GM12878 (cell line): ENCODE measurements around the gene EPS8L1. TPM values are rescaled to one million over a fixed set of nuclear protein-coding genes. Genes with fewer than 3 reads are reported as not detected.

Experiments used
- CBX3 ChIP-seq: fragments of 200-600 bp; sonication (generic); IDR thresholded peaks from 2 replicates; pipeline ENCODE4 v1.6.1; 2016; ENCODE audit warnings: low read depth, borderline replicate concordance
- CBX5 ChIP-seq: sonication (generic); IDR thresholded peaks from 2 replicates; pipeline ENCODE4 v1.6.1; 2016; ENCODE audit warnings: low read depth, moderate library complexity, mild to moderate bottlenecking, inconsistent platforms
- EP300 ChIP-seq, 2 experiments: fragments of 150-350 bp in 1 of 2; IDR thresholded peaks; 2 replicates each; pipeline ENCODE4 v1.6.1; 2011 to 2012; ENCODE audit warnings: low read depth in 2 of 2, low read length in 2 of 2, borderline replicate concordance in 1 of 2, improper control_type of control experiment in 1 of 2, inconsistent platforms in 1 of 2; ENCODE audit not compliant: control insufficient read depth in 1 of 2
- EZH2 ChIP-seq: IDR thresholded peaks from 2 replicates; pipeline ENCODE4 v1.6.1; 2012; ENCODE audit warnings: low read depth, mild to moderate bottlenecking, control low read depth, inconsistent platforms, low read length, borderline replicate concordance; ENCODE audit not compliant: control insufficient read depth
- JUNB ChIP-seq: IDR thresholded peaks from 2 replicates; pipeline ENCODE4 v1.6.1; 2016; ENCODE audit warnings: antibody characterized with exemption, mild to moderate bottlenecking
- MEF2B ChIP-seq: fragments of 450-650 bp; IDR thresholded peaks from 2 replicates; pipeline ENCODE4 v1.6.1; 2018; ENCODE audit warnings: mild to moderate bottlenecking, moderate library complexity; ENCODE audit not compliant: partially characterized antibody, poor library complexity, severe bottlenecking
- NFIC ChIP-seq: IDR thresholded peaks from 2 replicates; pipeline ENCODE4 v1.6.1; 2012; ENCODE audit warnings: low read depth, mild to moderate bottlenecking, inconsistent platforms, low read length, moderate library complexity
- POLR2A ChIP-seq: IDR thresholded peaks from 2 replicates; pipeline ENCODE4 v1.6.1; 2011; ENCODE audit warnings: low read depth, mild to moderate bottlenecking, low read length
- POLR2AphosphoS5 ChIP-seq: IDR thresholded peaks from 2 replicates; pipeline ENCODE4 v1.6.1; 2011; ENCODE audit warnings: mild to moderate bottlenecking, low read length, inconsistent platforms
- RCOR1 ChIP-seq: conservative IDR thresholded peaks from 2 replicates; pipeline ENCODE4 v1.6.1; 2012; ENCODE audit warnings: low read depth, low read length, improper control_type of control experiment
- RFX5 ChIP-seq: IDR thresholded peaks from 2 replicates; pipeline ENCODE4 v1.6.1; 2011; ENCODE audit warnings: low read depth, low read length, improper control_type of control experiment
- SMARCA5 ChIP-seq: fragments of 450-650 bp; IDR thresholded peaks from 2 replicates; pipeline ENCODE4 v1.6.1; 2017; ENCODE audit warnings: mild to moderate bottlenecking
- SP1 ChIP-seq: IDR thresholded peaks from one replicate; pipeline ENCODE4 v1.6.1; 2011; ENCODE audit warnings: low read depth, low read length
- SPI1 ChIP-seq: IDR thresholded peaks from 2 replicates; pipeline ENCODE4 v1.6.1; 2011; ENCODE audit warnings: low read depth, mild to moderate bottlenecking, low read length, moderate library complexity, borderline replicate concordance; ENCODE audit not compliant: insufficient read depth
- SRF ChIP-seq, 2 experiments: IDR thresholded peaks; 2 replicates each; pipeline ENCODE4 v1.6.1; 2011; ENCODE audit warnings: low read depth in 2 of 2, low read length in 2 of 2, mild to moderate bottlenecking in 1 of 2, moderate library complexity in 1 of 2
- TARDBP ChIP-seq: IDR thresholded peaks from 2 replicates; pipeline ENCODE4 v1.6.1; 2016; ENCODE audit warnings: borderline replicate concordance
- WRNIP1 ChIP-seq: IDR thresholded peaks from 2 replicates; pipeline ENCODE4 v1.6.1; 2011; ENCODE audit warnings: low read depth, low read length, improper control_type of control experiment, borderline replicate concordance
- ZNF274 ChIP-seq: IDR thresholded peaks from one replicate; pipeline ENCODE4 v1.8.0; 2011; ENCODE audit not compliant: insufficient read length, insufficient read depth
- polyA plus RNA-seq, 11 experiments: library from polyadenylated mRNA; depleted of rRNA in 4 of 11; unstranded in 6 of 11; stranded (reverse) in 5 of 11; fragments of >200 nt; fragmentation: Nextera tagmentation in 4 of 11; fragmentation: Illumina TruSeq in 1 of 11; extraction: Ambion mirVana in 4 of 11; extraction: Trizol in 1 of 11; gene quantifications; 1 replicate in 1 of 11; 2 replicates in 10 of 11; pipeline versions ENCODE4 v1.2.1 to v1.2.3, GENCODE V29; 2011 to 2016; ENCODE audit warnings: inconsistent platforms in 2 of 11, missing spikeins in 2 of 11, low read depth in 1 of 11
- total RNA-seq, 4 experiments: library from RNA; depleted of rRNA in 3 of 4; stranded (reverse); fragments of >200 nt in 3 of 4; fragmentation: Illumina TruSeq in 1 of 4; extraction: Trizol in 1 of 4; gene quantifications; 2 replicates each; pipeline versions ENCODE4 v1.2.1 to v1.2.3, GENCODE V29; 2013 to 2021
- TF ChIP-seq, protein P1 (sequence below): IDR thresholded peaks from 2 replicates; pipeline ENCODE4 v1.6.1; 2011; ENCODE audit warnings: borderline replicate concordance, low read depth, mild to moderate bottlenecking, moderate library complexity, mixed read lengths, low read length; ENCODE audit not compliant: insufficient read depth; ENCODE audit errors: extremely low read length

The EPS8L1 gene
- total and polyA plus RNA-seq, 10 of the 15 experiments (the other 5 are each of a cell fraction or from before 2014, with no cell fraction given): 0.68 to 2.2 (median 0.96) TPM; not detected in 2

DNA sequence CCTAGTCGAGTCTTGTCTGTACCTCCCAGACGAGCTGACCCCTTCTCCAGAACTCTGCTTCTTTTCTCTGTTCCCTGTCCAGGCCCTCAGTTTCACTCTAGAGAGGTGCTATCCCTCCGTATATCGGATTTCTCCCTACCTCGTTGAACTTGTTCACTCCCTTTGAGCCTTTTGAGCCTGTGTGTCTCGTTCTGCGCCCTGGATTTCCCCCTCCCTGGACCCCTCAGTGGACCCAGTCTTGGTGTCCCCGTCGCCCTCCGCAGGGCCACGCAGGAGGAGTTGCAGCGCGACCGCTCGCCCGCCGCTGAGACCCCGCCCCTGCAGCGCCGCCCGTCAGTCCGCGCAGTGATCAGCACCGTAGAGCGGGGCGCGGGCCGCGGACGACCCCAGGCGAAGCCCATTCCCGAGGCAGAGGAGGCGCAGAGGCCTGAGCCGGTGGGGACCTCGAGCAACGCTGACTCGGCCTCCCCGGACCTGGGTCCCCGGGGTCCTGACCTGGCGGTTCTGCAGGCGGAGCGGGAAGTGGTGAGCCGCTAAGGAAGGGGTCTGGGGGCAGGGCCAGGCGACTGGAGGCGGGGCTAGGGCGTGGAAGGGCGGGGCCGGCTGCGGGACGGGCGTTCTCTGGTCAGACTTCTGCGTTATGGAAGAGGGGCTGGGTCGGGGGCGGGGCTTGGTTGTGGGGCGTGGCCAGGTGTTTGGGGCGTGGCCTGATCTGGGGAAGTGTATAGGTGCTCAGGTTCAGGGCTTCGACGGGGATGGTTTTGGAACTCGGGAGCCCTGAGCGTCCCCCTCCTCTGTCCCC lies 5.5 kb downstream of the EPS8L1 start (continued):
- TF ChIP-seq EZH2: no peak
- no peak for TF ChIP-seq CBX3
- no peak for TF ChIP-seq CBX5
- TF ChIP-seq SMARCA5: peak; percentile 37; the same call in 1 of the 2 replicates
- peak; percentile 34; the same call in 1 of the 2 replicates for TF ChIP-seq POLR2A
- 0 out of 2 replicates have a peak, but pooled peaks have one; percentile 12 for TF ChIP-seq SPI1
- TF ChIP-seq NFIC: no peak
- TF ChIP-seq MEF2B: peak; percentile 31
- no peak for TF ChIP-seq WRNIP1
- no peak for TF ChIP-seq ZNF274
- TF ChIP-seq, protein P1, sequence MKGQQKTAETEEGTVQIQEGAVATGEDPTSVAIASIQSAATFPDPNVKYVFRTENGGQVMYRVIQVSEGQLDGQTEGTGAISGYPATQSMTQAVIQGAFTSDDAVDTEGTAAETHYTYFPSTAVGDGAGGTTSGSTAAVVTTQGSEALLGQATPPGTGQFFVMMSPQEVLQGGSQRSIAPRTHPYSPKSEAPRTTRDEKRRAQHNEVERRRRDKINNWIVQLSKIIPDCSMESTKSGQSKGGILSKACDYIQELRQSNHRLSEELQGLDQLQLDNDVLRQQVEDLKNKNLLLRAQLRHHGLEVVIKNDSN: no peak
- TF ChIP-seq TARDBP: no peak
- TF ChIP-seq EP300 (IDR thresholded peaks at IDR 0.05; ENCODE audit: borderline replicate concordance in 1 of 2, control insufficient read depth in 1 of 2, low read depth in 2 of 2, low read length in 2 of 2): no peak
- TF ChIP-seq SP1: peak; percentile 7
- no peak for TF ChIP-seq POLR2AphosphoS5
- TF ChIP-seq RCOR1: no peak
- no peak for TF ChIP-seq SRF (IDR thresholded peaks at IDR 0.05; ENCODE audit: low read depth in 2 of 2, low read length in 2 of 2)
- no peak for TF ChIP-seq JUNB
- TF ChIP-seq RFX5: no peak
